H9 (cell line): ENCODE data around the gene SLC6A8. TPM values are rescaled to one million over a fixed set of nuclear protein-coding genes. Genes with fewer than 3 reads are reported as not detected.

Source experiments
- DNase-seq: peaks from one replicate; pipeline ENCODE4 v3.0.0-alpha.2; 2017
- H2AFZ ChIP-seq: one replicate; pipeline ENCODE4 v1.6.1; 2013; ENCODE audit warnings: mild to moderate bottlenecking, low read length, control low read depth, moderate library complexity
- H2AK5ac ChIP-seq: 2 replicates; pipeline ENCODE4 v1.6.1; 2013; ENCODE audit warnings: low read length, control low read depth, mixed read lengths; ENCODE audit not compliant: insufficient read length
- H2BK120ac ChIP-seq: one replicate; pipeline ENCODE4 v1.6.1; 2013; ENCODE audit warnings: low read depth, mild to moderate bottlenecking, low read length, control low read depth, inconsistent platforms; ENCODE audit not compliant: poor library complexity, severe bottlenecking
- H2BK12ac ChIP-seq: 2 replicates; pipeline ENCODE4 v1.6.1; 2013; ENCODE audit warnings: low read length, control low read depth, mixed read lengths, low read depth; ENCODE audit not compliant: insufficient read length
- H2BK15ac ChIP-seq: 2 replicates; pipeline ENCODE4 v1.6.1; 2013; ENCODE audit warnings: low read depth, low read length, control low read depth
- H2BK20ac ChIP-seq: one replicate; pipeline ENCODE4 v1.6.1; 2013; ENCODE audit warnings: low read depth, mild to moderate bottlenecking, low read length, control low read depth, inconsistent platforms; ENCODE audit not compliant: poor library complexity, severe bottlenecking
- H2BK5ac ChIP-seq: 2 replicates; pipeline ENCODE4 v1.6.1; 2013; ENCODE audit warnings: low read length, control low read depth, mixed read lengths; ENCODE audit not compliant: insufficient read length
- H3K14ac ChIP-seq: 2 replicates; pipeline ENCODE4 v1.6.1; 2013; ENCODE audit warnings: low read length, control low read depth; ENCODE audit not compliant: insufficient read depth
- H3K18ac ChIP-seq: 2 replicates; pipeline ENCODE4 v1.6.1; 2013; ENCODE audit warnings: low read depth, mild to moderate bottlenecking, mixed read lengths, low read length, control low read depth; ENCODE audit not compliant: insufficient read length
- H3K23ac ChIP-seq: 2 replicates; pipeline ENCODE4 v1.6.1; 2013; ENCODE audit warnings: low read length, control low read depth, mixed read lengths, low read depth; ENCODE audit not compliant: insufficient read length
- H3K23me2 ChIP-seq: 2 replicates; pipeline ENCODE4 v1.6.1; 2013; ENCODE audit warnings: low read depth, mild to moderate bottlenecking, mixed read lengths, low read length, control low read depth; ENCODE audit not compliant: insufficient read length, poor library complexity, severe bottlenecking
- H3K27ac ChIP-seq: 2 replicates; pipeline ENCODE4 v1.5.1; 2013; ENCODE audit warnings: low read length, control low read depth, mixed read lengths, low read depth; ENCODE audit not compliant: insufficient read length
- H3K27me3 ChIP-seq: 2 replicates; pipeline ENCODE4 v1.6.1; 2013; ENCODE audit warnings: low read length, control low read depth, inconsistent platforms; ENCODE audit not compliant: insufficient read depth
- H3K4ac ChIP-seq: 2 replicates; pipeline ENCODE4 v1.6.1; 2013; ENCODE audit warnings: low read depth, mild to moderate bottlenecking, control low read depth, inconsistent platforms, low read length, moderate library complexity
- H3K4me1 ChIP-seq: 2 replicates; pipeline ENCODE4 v1.6.1; 2013; ENCODE audit warnings: low read length, control low read depth, inconsistent platforms; ENCODE audit not compliant: insufficient read depth
- H3K4me2 ChIP-seq: 2 replicates; pipeline ENCODE4 v1.6.1; 2013; ENCODE audit warnings: low read length, control low read depth, mixed read lengths; ENCODE audit not compliant: insufficient read length, insufficient read depth
- H3K56ac ChIP-seq: 2 replicates; pipeline ENCODE4 v1.6.1; 2013; ENCODE audit warnings: low read depth, mild to moderate bottlenecking, mixed read lengths, low read length, control low read depth; ENCODE audit not compliant: insufficient read length
- H3K79me1 ChIP-seq: 2 replicates; pipeline ENCODE4 v1.6.1; 2013; ENCODE audit warnings: low read depth, mild to moderate bottlenecking, moderate library complexity, low read length, control low read depth, inconsistent platforms; ENCODE audit not compliant: insufficient read depth, poor library complexity, severe bottlenecking
- H3K79me2 ChIP-seq: 2 replicates; pipeline ENCODE4 v1.6.1; 2013; ENCODE audit warnings: low read length, control low read depth, inconsistent platforms; ENCODE audit not compliant: insufficient read depth
- H3K9ac ChIP-seq: 2 replicates; pipeline ENCODE4 v1.6.1; 2013; ENCODE audit warnings: low read length, control low read depth, mixed read lengths; ENCODE audit not compliant: insufficient read length; ENCODE audit errors: extremely low read depth
- H3K9me3 ChIP-seq: one replicate; pipeline ENCODE4 v1.6.1; 2013; ENCODE audit warnings: low read depth, low read length, inconsistent platforms; ENCODE audit not compliant: control insufficient read depth
- H3T11ph ChIP-seq: one replicate; pipeline ENCODE4 v1.6.1; 2013; ENCODE audit warnings: mild to moderate bottlenecking, low read length, control low read depth, inconsistent platforms
- H4K20me1 ChIP-seq: one replicate; pipeline ENCODE4 v1.6.1; 2013; ENCODE audit not compliant: control insufficient read depth, insufficient read length, insufficient read depth
- H4K5ac ChIP-seq: 2 replicates; pipeline ENCODE4 v1.6.1; 2013; ENCODE audit warnings: low read depth, mild to moderate bottlenecking, mixed read lengths, low read length, control low read depth; ENCODE audit not compliant: insufficient read length
- H4K8ac ChIP-seq: replicated peaks from 2 replicates; pipeline ENCODE4 v1.6.1; 2013; ENCODE audit warnings: low read length, control low read depth, mixed read lengths, low read depth; ENCODE audit not compliant: insufficient read length
- H4K91ac ChIP-seq: 2 replicates; pipeline ENCODE4 v1.6.1; 2013; ENCODE audit warnings: low read depth, mild to moderate bottlenecking, moderate library complexity, mixed read lengths, low read length, control low read depth; ENCODE audit not compliant: insufficient read length
- H3K27ac Mint-ChIP-seq, 3 experiments: 2 replicates in 2 of 3; 3 replicates in 1 of 3; pipeline ENCODE4 v1.8.0; 2020 to 2021; ENCODE audit warnings: mixed read lengths in 3 of 3, mild to moderate bottlenecking in 1 of 3, moderate library complexity in 1 of 3
- H3K27me3 Mint-ChIP-seq: 2 replicates; pipeline ENCODE4 v1.8.0; 2021; ENCODE audit warnings: low read depth, mild to moderate bottlenecking, moderate library complexity, mixed read lengths
- H3K36me3 Mint-ChIP-seq, 3 experiments: 2 replicates in 2 of 3; 3 replicates in 1 of 3; pipeline ENCODE4 v1.8.0; 2020 to 2021; ENCODE audit warnings: low read depth in 3 of 3, mixed read lengths in 3 of 3; ENCODE audit not compliant: insufficient read depth in 1 of 3
- H3K4me1 Mint-ChIP-seq, 2 experiments: 2 replicates each; pipeline ENCODE4 v1.8.0; 2020; ENCODE audit warnings: mixed read lengths in 2 of 2
- H3K4me3 Mint-ChIP-seq, 2 experiments: 2 replicates in 1 of 2; 3 replicates in 1 of 2; pipeline ENCODE4 v1.8.0; 2020 to 2021; ENCODE audit warnings: mild to moderate bottlenecking in 2 of 2, mixed read lengths in 2 of 2, moderate library complexity in 1 of 2
- H3K9me3 Mint-ChIP-seq, 2 experiments: 2 replicates in 1 of 2; 3 replicates in 1 of 2; pipeline ENCODE4 v1.8.0; 2020; ENCODE audit warnings: mild to moderate bottlenecking in 2 of 2, mixed read lengths in 2 of 2, moderate library complexity in 1 of 2
- WGBS: extraction: QIAGEN DNeasy Blood & Tissue Kit; methylation state at CpG from one replicate; pipeline ENCODE4 v1.1.7; 2013; ENCODE audit warnings: missing lambda C conversion rate, low lambda C conversion rate, mixed read lengths; ENCODE audit not compliant: insufficient read length; ENCODE audit errors: extremely low coverage; 5-methylcytosine and 5-hydroxymethylcytosine counted together
- total RNA-seq: library from RNA; stranded (reverse); gene quantifications from 2 replicates; pipeline ENCODE4 v1.2.1, GENCODE V29; 2021
- TF ChIP-seq, protein P1 (sequence below): fragments of 200-600 bp; sonication (generic); conservative IDR thresholded peaks from 3 replicates; pipeline ENCODE4 v1.8.0; 2021; ENCODE audit warnings: antibody characterized with exemption, mild to moderate bottlenecking

SLC6A8 gene
- total RNA-seq, 1 experiment from 2014 or later: 229 TPM

DNA sequence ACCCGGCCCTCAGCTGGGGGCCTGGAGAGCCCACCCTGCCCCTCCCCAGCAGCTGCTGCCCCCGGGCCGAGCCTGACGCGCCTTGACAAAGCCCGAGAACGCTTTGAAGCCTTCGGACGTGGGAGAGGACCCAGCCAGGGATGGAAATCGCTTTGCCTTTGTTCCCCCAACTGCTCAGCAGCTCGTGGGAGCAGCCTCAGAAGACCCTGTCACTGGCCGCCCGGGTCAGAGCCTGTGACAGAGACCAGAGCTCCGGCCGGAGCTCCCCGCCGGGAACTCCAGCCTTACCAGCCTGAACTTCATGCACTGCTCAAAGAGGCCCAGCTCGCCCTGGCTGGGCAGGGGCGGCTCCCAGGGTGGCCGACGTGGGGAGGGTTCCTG is 2.6 kb upstream of the SLC6A8 start:
- Histone ChIP-seq H3K9me3 (peaks cover 6% of the 10 kb centered on the region), H3K79me1 (no peaks in the 10 kb centered on the region), H3K27ac (no peak overlapping the region), H3K79me2 (no peaks in the 10 kb centered on the region; the same call in 1 of the 2 replicates), H3K4me1 (no peaks in the 10 kb centered on the region; the same call in 1 of the 2 replicates), H2AK5ac (no peak overlapping the region), H3T11ph (no peak overlapping the region), H3K27me3 (no peaks in the 10 kb centered on the region), H2BK20ac (no peak overlapping the region), H2BK12ac (no peak overlapping the region), H3K14ac (peak overlapping the region; percentile 16; the same call in 1 of the 2 replicates), H3K56ac (no peak overlapping the region), H4K20me1 (peaks cover 5% of the 10 kb centered on the region), H2AFZ (no peak overlapping the region), H4K91ac (no peak overlapping the region), H3K4ac (no peak overlapping the region), H3K23ac (no peak overlapping the region), H2BK5ac (no peak overlapping the region), H3K4me2 (no peak overlapping the region), H3K23me2 (no peaks in the 10 kb centered on the region), H3K9ac (no peak overlapping the region), H4K5ac (no peak overlapping the region), H2BK120ac (no peak overlapping the region), H2BK15ac (no peak overlapping the region), H4K8ac (no peak overlapping the region), H3K18ac (no peak overlapping the region)
- peaks cover 16 to 29% (median 19%) of the 10 kb centered on the region in 3 experiments for H3K36me3 Mint-ChIP-seq
- DNase-seq: no peak
- H3K9me3 Mint-ChIP-seq: peaks cover 47 to 51% of the 10 kb centered on the region in 2 experiments
- peaks cover 2% of the 10 kb centered on the region; the same call in 1 of the 2 replicates for H3K27me3 Mint-ChIP-seq
- peak overlapping the region; percentile 17 to 24; a peak in 3 of 5 replicates for H3K4me3 Mint-ChIP-seq
- no peak overlapping the region for H3K27ac Mint-ChIP-seq
- no CpG with 5 or more reads among the region's 21 CpGs for WGBS
- peaks cover 17 to 22% of the 10 kb centered on the region in 2 experiments for H3K4me1 Mint-ChIP-seq
- TF ChIP-seq, protein P1, sequence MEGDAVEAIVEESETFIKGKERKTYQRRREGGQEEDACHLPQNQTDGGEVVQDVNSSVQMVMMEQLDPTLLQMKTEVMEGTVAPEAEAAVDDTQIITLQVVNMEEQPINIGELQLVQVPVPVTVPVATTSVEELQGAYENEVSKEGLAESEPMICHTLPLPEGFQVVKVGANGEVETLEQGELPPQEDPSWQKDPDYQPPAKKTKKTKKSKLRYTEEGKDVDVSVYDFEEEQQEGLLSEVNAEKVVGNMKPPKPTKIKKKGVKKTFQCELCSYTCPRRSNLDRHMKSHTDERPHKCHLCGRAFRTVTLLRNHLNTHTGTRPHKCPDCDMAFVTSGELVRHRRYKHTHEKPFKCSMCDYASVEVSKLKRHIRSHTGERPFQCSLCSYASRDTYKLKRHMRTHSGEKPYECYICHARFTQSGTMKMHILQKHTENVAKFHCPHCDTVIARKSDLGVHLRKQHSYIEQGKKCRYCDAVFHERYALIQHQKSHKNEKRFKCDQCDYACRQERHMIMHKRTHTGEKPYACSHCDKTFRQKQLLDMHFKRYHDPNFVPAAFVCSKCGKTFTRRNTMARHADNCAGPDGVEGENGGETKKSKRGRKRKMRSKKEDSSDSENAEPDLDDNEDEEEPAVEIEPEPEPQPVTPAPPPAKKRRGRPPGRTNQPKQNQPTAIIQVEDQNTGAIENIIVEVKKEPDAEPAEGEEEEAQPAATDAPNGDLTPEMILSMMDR: no peak
